Measurements from ENCODE around the gene MED13. TPM values are rescaled to one million over a fixed set of nuclear protein-coding genes. Genes with fewer than 3 reads are reported as not detected.

The MED13 gene
- total RNA-seq, 1 experiment from 2014 or later: 60.7 TPM

GRCh38 chr17:62086737-62087136, 21.7 kb upstream of the MED13 start:
- H3K4me2 ChIP-seq (ENCODE audit: insufficient read depth, insufficient read length, low read length): no peak overlapping the region
- no peak overlapping the region for H2BK120ac ChIP-seq (ENCODE audit: low read depth, low read length, poor library complexity, severe bottlenecking)
- H3K79me1 ChIP-seq (ENCODE audit: insufficient read depth, low read depth, low read length, poor library complexity, severe bottlenecking): no peaks in the 10 kb centered on the region
- WGBS (ENCODE audit: extremely low coverage, insufficient read length, low lambda C conversion rate): no CpG with 5 or more reads among the region's 2 CpGs
- no peak overlapping the region for H4K91ac ChIP-seq (ENCODE audit: insufficient read length, low read depth, low read length)
- H3K27ac ChIP-seq (ENCODE audit: insufficient read length, low read depth, low read length): no peak overlapping the region
- H3K14ac ChIP-seq (ENCODE audit: insufficient read depth, low read length): no peak overlapping the region
- H3K79me2 ChIP-seq (ENCODE audit: insufficient read depth, low read length): no peaks in the 10 kb centered on the region
- no peak overlapping the region for H3K18ac ChIP-seq (ENCODE audit: insufficient read length, low read depth, low read length)
- Mint-ChIP-seq H3K27ac (no peak overlapping the region), H3K4me3 (no peak overlapping the region), H3K9me3 (no peaks in the 10 kb centered on the region), H3K36me3 (ENCODE audit: insufficient read depth in 1 of 3, low read depth in 3 of 3) (no peaks in the 10 kb centered on the region), H3K27me3 (ENCODE audit: low read depth) (no peaks in the 10 kb centered on the region), H3K4me1 (no peaks in the 10 kb centered on the region)
- no peak overlapping the region for H3T11ph ChIP-seq (ENCODE audit: low read length)
- no peak overlapping the region for H4K5ac ChIP-seq (ENCODE audit: insufficient read length, low read depth, low read length)
- no peak overlapping the region for H3K56ac ChIP-seq (ENCODE audit: insufficient read length, low read depth, low read length)
- no peak overlapping the region for H2BK12ac ChIP-seq (ENCODE audit: insufficient read length, low read depth, low read length)
- TF ChIP-seq CTCF (conservative IDR thresholded peaks at IDR 0.05): no peak
- no peaks in the 10 kb centered on the region for H3K23me2 ChIP-seq (ENCODE audit: insufficient read length, low read depth, low read length, poor library complexity, severe bottlenecking)
- H3K23ac ChIP-seq (ENCODE audit: insufficient read length, low read depth, low read length): no peak overlapping the region
- H3K4me1 ChIP-seq (ENCODE audit: insufficient read depth, low read length): no peaks in the 10 kb centered on the region
- H2AFZ ChIP-seq (ENCODE audit: low read length): no peak overlapping the region
- no peak for DNase-seq
- no peaks in the 10 kb centered on the region for H4K20me1 ChIP-seq (ENCODE audit: control insufficient read depth, insufficient read depth, insufficient read length)
- no peak overlapping the region for H2BK15ac ChIP-seq (ENCODE audit: low read depth, low read length)
- H3K9me3 ChIP-seq (ENCODE audit: control insufficient read depth, low read depth, low read length): no peaks in the 10 kb centered on the region
- no peak overlapping the region for H2AK5ac ChIP-seq (ENCODE audit: insufficient read length, low read length)
- H3K9ac ChIP-seq (ENCODE audit: extremely low read depth, insufficient read length, low read length): no peak overlapping the region
- no peak overlapping the region for H4K8ac ChIP-seq (replicated peaks; ENCODE audit: insufficient read length, low read depth, low read length)
- H2BK20ac ChIP-seq (ENCODE audit: low read depth, low read length, poor library complexity, severe bottlenecking): no peak overlapping the region
- H3K27me3 ChIP-seq (ENCODE audit: insufficient read depth, low read length): no peaks in the 10 kb centered on the region
- H3K4ac ChIP-seq (ENCODE audit: low read depth, low read length): no peak overlapping the region
- H2BK5ac ChIP-seq (ENCODE audit: insufficient read length, low read length): no peak overlapping the region

Measured in H9 (cell line).